K562 (cell line): ENCODE results near the gene GET3. TPM values are rescaled to one million over a fixed set of nuclear protein-coding genes. Genes with fewer than 3 reads are reported as not detected.

Source experiments
- ATAC-seq: fragments of 200-7000 bp; cut with Tn5 transposase; 3 replicates; pipeline ENCODE4 v1.9.1; 2020; ENCODE audit warnings: moderate library complexity
- BruUV-seq: library from RNA; stranded (reverse); fragments of 400-500 nt; replicated peaks from 2 replicates; lab custom pipeline; 2021; lab: Mats Ljungman, UMichigan
- CTCF ChIA-PET: fragments of 300-600 bp; formaldehyde crosslinking; extraction: SDS; loops from one replicate; lab custom pipeline; 2021; ENCODE audit warnings: low intra/inter-chr PET ratio; lab: Yijun Ruan, JAX
- POLR2A ChIA-PET: fragments of 300-600, 350-650 bp; sonication (Branson Sonifier 250); formaldehyde crosslinking; extraction: SDS; loops from one replicate; lab custom pipeline; 2021; ENCODE audit warnings: antibody characterized with exemption, inconsistent platforms; lab: Yijun Ruan, JAX
- DNase-seq, 4 experiments: peaks; one replicate each; pipeline versions ENCODE4 v3.0.0 to v3.0.0-alpha.2; 2011 to 2018; ENCODE audit warnings: low spot score in 3 of 4, mixed read lengths in 3 of 4; ENCODE audit errors: extremely low read depth in 1 of 4
- FAIRE-seq: peaks from 2 replicates; lab custom pipeline; 2011; peaks lifted over from hg19 to GRCh38; lab: Jason Lieb, UNC
- H2AFZ ChIP-seq: 2 replicates; pipeline ENCODE4 v1.6.0; 2011; ENCODE audit warnings: low read depth, low read length, control low read depth, inconsistent platforms
- H3K27ac ChIP-seq: fragments of 200-600 bp; 3 replicates; pipeline ENCODE4 v1.8.0; 2011; ENCODE audit warnings: low read depth, mild to moderate bottlenecking, control low read depth, inconsistent platforms, low read length, moderate library complexity, mixed read lengths; ENCODE audit errors: extremely low read depth
- H3K27me3 ChIP-seq, 2 experiments: fragments of 300-600 bp in 1 of 2; 2 replicates in 1 of 2; 3 replicates in 1 of 2; pipeline versions ENCODE4 v1.6.0 to v1.8.0; 2011; ENCODE audit warnings: inconsistent platforms in 2 of 2, low read length in 2 of 2, mild to moderate bottlenecking in 1 of 2, mixed read lengths in 1 of 2, moderate library complexity in 1 of 2; ENCODE audit not compliant: control insufficient read depth in 2 of 2, insufficient read depth in 2 of 2
- H3K36me3 ChIP-seq: fragments of 300-600 bp; 3 replicates; pipeline ENCODE4 v1.8.0; 2011; ENCODE audit warnings: mild to moderate bottlenecking, low read length, inconsistent platforms; ENCODE audit not compliant: control insufficient read depth, insufficient read depth
- H3K4me1 ChIP-seq, 2 experiments: fragments of 200-600 bp in 1 of 2; replicated peaks in 1 of 2; 2 replicates in 1 of 2; 3 replicates in 1 of 2; pipeline versions ENCODE4 v1.5.1 to v1.8.0; 2011; ENCODE audit warnings: inconsistent platforms in 2 of 2, low read length in 2 of 2, mild to moderate bottlenecking in 1 of 2, mixed read lengths in 1 of 2, moderate library complexity in 1 of 2; ENCODE audit not compliant: control insufficient read depth in 2 of 2, insufficient read depth in 2 of 2
- H3K4me2 ChIP-seq: 2 replicates; pipeline ENCODE4 v1.6.1; 2011; ENCODE audit warnings: low read length, control low read depth, inconsistent platforms, mixed read lengths; ENCODE audit not compliant: insufficient read depth
- H3K4me3 ChIP-seq: fragments of 200-600 bp; sonication (generic), shearing (Covaris generic); 2 replicates; pipeline ENCODE4 v1.5.1; 2016; ENCODE audit warnings: control low read depth, inconsistent platforms
- H3K79me2 ChIP-seq: fragments of 200-600 bp; 3 replicates; pipeline ENCODE4 v1.8.0; 2011; ENCODE audit warnings: low read length, inconsistent platforms; ENCODE audit not compliant: control insufficient read depth, insufficient read depth
- H3K9ac ChIP-seq, 2 experiments: 2 replicates each; pipeline versions ENCODE4 v1.6.0 to v1.6.1; 2011; ENCODE audit warnings: low read depth in 2 of 2, low read length in 2 of 2, control low read depth in 1 of 2, inconsistent platforms in 1 of 2, mild to moderate bottlenecking in 1 of 2, mixed read lengths in 1 of 2; ENCODE audit not compliant: insufficient read depth in 1 of 2
- H3K9me1 ChIP-seq: one replicate; pipeline ENCODE4 v1.6.0; 2011; ENCODE audit warnings: inconsistent platforms, mild to moderate bottlenecking, low read length, moderate library complexity; ENCODE audit not compliant: control insufficient read depth, insufficient read depth
- H3K9me3 ChIP-seq: replicated peaks from 2 replicates; pipeline ENCODE4 v1.5.1; 2011; ENCODE audit warnings: low read depth, low read length, inconsistent platforms; ENCODE audit not compliant: control insufficient read depth, insufficient read depth
- H4K20me1 ChIP-seq: replicated peaks from 2 replicates; pipeline ENCODE4 v1.6.1; 2011; ENCODE audit warnings: low read length, inconsistent platforms, mixed read lengths; ENCODE audit not compliant: control insufficient read depth, insufficient read depth
- CCNT2 ChIP-seq: IDR thresholded peaks from 2 replicates; pipeline ENCODE4 v1.6.1; 2011; ENCODE audit warnings: borderline replicate concordance, low read depth, mild to moderate bottlenecking, moderate library complexity, mixed read lengths, low read length; ENCODE audit not compliant: insufficient read length; ENCODE audit errors: extremely low read depth
- CHD2 ChIP-seq: IDR thresholded peaks from 2 replicates; pipeline ENCODE4 v1.6.1; 2011; ENCODE audit warnings: low read depth, low read length
- GABPB2 ChIP-seq: fragments of 250-450 bp; sonication (Bioruptor Pico); conservative IDR thresholded peaks from 2 replicates; pipeline ENCODE4 v1.5.1; 2021; ENCODE audit warnings: mild to moderate bottlenecking
- GTF2A2 ChIP-seq: IDR thresholded peaks from 2 replicates; pipeline ENCODE4 v1.6.1; 2016; ENCODE audit warnings: mild to moderate bottlenecking, missing genetic modification characterization, missing compliant biosample characterization
- KAT8 ChIP-seq: fragments of 450-650 bp; IDR thresholded peaks from 2 replicates; pipeline ENCODE4 v1.6.1; 2016; ENCODE audit warnings: low read depth, mild to moderate bottlenecking
- MCM7 ChIP-seq, 2 experiments: fragments of 450-650 bp; IDR thresholded peaks; 2 replicates each; pipeline ENCODE4 v1.6.1; 2016 to 2018
- MTA1 ChIP-seq: fragments of 450-650 bp; IDR thresholded peaks from 2 replicates; pipeline ENCODE4 v1.6.1; 2017; ENCODE audit warnings: borderline replicate concordance
- NFIX ChIP-seq: fragments of 250-450 bp; sonication (Bioruptor Pico); IDR thresholded peaks from 2 replicates; pipeline ENCODE4 v1.4.0; 2020; ENCODE audit warnings: low read depth, mild to moderate bottlenecking, moderate library complexity
- PHF8 ChIP-seq: fragments of 200-600 bp; sonication (generic); IDR thresholded peaks from 2 replicates; pipeline ENCODE4 v1.6.1; 2012; ENCODE audit warnings: mixed run types, mild to moderate bottlenecking, inconsistent platforms, low read length, moderate library complexity, borderline replicate concordance
- SRF ChIP-seq, 2 experiments: fragments of 250-450, 450-650 bp in 1 of 2; sonication (Bioruptor Pico) in 1 of 2; sonication (generic) in 1 of 2; formaldehyde crosslinking; IDR thresholded peaks; 2 replicates each; pipeline versions ENCODE4 v1.5.0 to v1.5.1; 2020 to 2022; ENCODE audit warnings: mild to moderate bottlenecking in 1 of 2, missing genetic modification reagents in 1 of 2
- TAF9B ChIP-seq: fragments of 450-650 bp; IDR thresholded peaks from 2 replicates; pipeline ENCODE4 v1.6.1; 2018; ENCODE audit warnings: mild to moderate bottlenecking; ENCODE audit not compliant: partially characterized antibody
- TOE1 ChIP-seq, 2 experiments: fragments of 450-650 bp in 1 of 2; sonication (generic) in 1 of 2; formaldehyde crosslinking in 1 of 2; IDR thresholded peaks; 2 replicates each; pipeline versions ENCODE4 v1.7.1 to v1.8.0; 2016 to 2022; ENCODE audit warnings: borderline replicate concordance in 2 of 2, mild to moderate bottlenecking in 2 of 2, antibody characterized with exemption in 1 of 2, inconsistent platforms in 1 of 2, low read depth in 1 of 2, missing genetic modification reagents in 1 of 2, moderate library complexity in 1 of 2
- ZBTB7A ChIP-seq: IDR thresholded peaks from 2 replicates; pipeline ENCODE4 v1.6.1; 2011; ENCODE audit warnings: low read depth, mild to moderate bottlenecking, low read length, moderate library complexity, borderline replicate concordance; ENCODE audit not compliant: control insufficient read depth
- ZNF699 ChIP-seq: fragments of 250-450 bp; sonication (Bioruptor Pico); IDR thresholded peaks from 2 replicates; pipeline ENCODE4 v1.8.0; 2021; ENCODE audit warnings: mild to moderate bottlenecking, moderate library complexity; ENCODE audit not compliant: insufficient replicate concordance
- WGBS: fragments of 100-300 bp; shearing (Covaris generic); methylation state at CpG from one replicate; pipeline ENCODE4 v1.1.6; 2016; ENCODE audit warnings: low coverage, mixed read lengths; ENCODE audit not compliant: insufficient coverage; ENCODE audit errors: missing lambda C conversion rate; 5-methylcytosine and 5-hydroxymethylcytosine counted together
- in situ Hi-C: fragments of 300-500 bp; cut with MboI; formaldehyde crosslinking; loops from 4 replicates; pipeline ENCODE4 v1.15.0; 2018; ENCODE audit warnings: inconsistent platforms, mixed read lengths
- intact Hi-C: fragments of 100-400 bp; cut with micrococcal nuclease; formaldehyde crosslinking; loops from 2 replicates; pipeline ENCODE4 v1.14.2; 2022
- polyA plus RNA-seq, 8 experiments: library from polyadenylated mRNA; depleted of rRNA in 4 of 8; stranded (reverse) in 5 of 8; unstranded in 3 of 8; fragments of >200 nt; fragmentation: Nextera tagmentation in 2 of 8; fragmentation: Illumina TruSeq in 1 of 8; extraction: Ambion mirVana in 2 of 8; extraction: Trizol in 1 of 8; gene quantifications; 2 replicates each; pipeline versions ENCODE4 v1.2.1 to v1.2.3, GENCODE V29; 2011 to 2014; ENCODE audit warnings: inconsistent platforms in 1 of 8, missing spikeins in 1 of 8
- total RNA-seq, 7 experiments: library from RNA; depleted of rRNA in 6 of 7; stranded (reverse); fragments of >200 nt in 6 of 7; fragmentation: Illumina TruSeq in 2 of 7; extraction: Trizol in 2 of 7; gene quantifications; 2 replicates each; pipeline versions ENCODE4 v1.2.1 to v1.2.3, GENCODE V29; 2011 to 2021; ENCODE audit warnings: low replicate concordance in 1 of 7
- TF ChIP-seq, protein P1 (sequence below): sonication (generic); formaldehyde crosslinking; IDR thresholded peaks from 2 replicates; pipeline ENCODE4 v1.8.0; 2022; ENCODE audit warnings: mild to moderate bottlenecking, low read depth, missing genetic modification reagents
- TF ChIP-seq, protein P2 (sequence below): fragments of 450-650 bp; IDR thresholded peaks from 2 replicates; pipeline ENCODE4 v1.6.1; 2018; ENCODE audit not compliant: partially characterized antibody

GET3 gene
- total and polyA plus RNA-seq, 9 of the 15 experiments (the other 6 are each of a cell fraction or from before 2014, with no cell fraction given) = 8.3 to 83.5 (median 51.8) TPM

DNA sequence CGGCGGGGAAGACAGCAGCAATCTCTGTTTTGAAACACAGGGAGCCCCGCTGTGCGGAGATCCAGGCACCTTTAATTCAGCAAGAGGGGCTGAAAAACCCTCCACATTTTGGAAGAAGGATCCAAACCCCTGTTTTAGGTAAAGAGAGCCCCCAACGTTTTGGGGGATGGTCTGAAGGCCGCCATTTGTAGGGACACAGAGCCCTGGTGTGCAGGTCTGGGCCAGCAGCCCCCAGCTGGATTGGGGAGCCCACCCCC, 41.5 kb downstream of the GET3 start:
- DNase-seq = no peak
- ChIA-PET POLR2A (interaction anchor here (0.6 to 4.1 kb wide), 7 partner anchors 10 to 69 kb away, joined by 3 to 44 read pairs (median 4); partner anchors contain the start of genes GET3 and JUNB), CTCF (no interaction called here)
- no peaks in the 10 kb centered on the region for H3K27me3 ChIP-seq
- peaks cover 35 to 70% of the 10 kb centered on the region in 2 experiments for H3K4me1 ChIP-seq
- peak overlapping the region; percentile 85 for H3K4me2 ChIP-seq
- peak overlapping the region; percentile 83 for H2AFZ ChIP-seq
- no peaks in the 10 kb centered on the region for H4K20me1 ChIP-seq
- peak overlapping the region; percentile 68 for H3K27ac ChIP-seq
- peak overlapping the region; percentile 37 for H3K4me3 ChIP-seq
- H3K36me3 ChIP-seq = no peaks in the 10 kb centered on the region
- TF ChIP-seq MTA1 (0 out of 2 replicates have a peak, but pooled peaks have one; percentile 7), KAT8 (peak; percentile 27; the same call in 1 of the 2 replicates), MCM7 (IDR thresholded peaks at IDR 0.05) (no peak), GTF2A2 (tag) (no peak), CCNT2 (no peak), CHD2 (0 out of 2 replicates have a peak, but pooled peaks have one; percentile 5), TAF9B (peak; percentile 48), ZBTB7A (peak; percentile 58; the same call in 1 of the 2 replicates), NFIX (CRISPR knock-in tag) (no peak), GABPB2 (CRISPR knock-in tag) (no peak), PHF8 (peak; percentile 27; the same call in 1 of the 2 replicates), ZNF699 (CRISPR knock-in tag) (no peak), TOE1 (IDR thresholded peaks at IDR 0.05; ENCODE audit: borderline replicate concordance) (peak; percentile 28; the same call in 1 of the 2 replicates), TOE1 (CRISPR knock-in tag; IDR thresholded peaks at IDR 0.05; ENCODE audit: borderline replicate concordance, low read depth) (no peak), SRF (CRISPR knock-in tag; IDR thresholded peaks at IDR 0.05) (no peak)
- TF ChIP-seq, protein P1, sequence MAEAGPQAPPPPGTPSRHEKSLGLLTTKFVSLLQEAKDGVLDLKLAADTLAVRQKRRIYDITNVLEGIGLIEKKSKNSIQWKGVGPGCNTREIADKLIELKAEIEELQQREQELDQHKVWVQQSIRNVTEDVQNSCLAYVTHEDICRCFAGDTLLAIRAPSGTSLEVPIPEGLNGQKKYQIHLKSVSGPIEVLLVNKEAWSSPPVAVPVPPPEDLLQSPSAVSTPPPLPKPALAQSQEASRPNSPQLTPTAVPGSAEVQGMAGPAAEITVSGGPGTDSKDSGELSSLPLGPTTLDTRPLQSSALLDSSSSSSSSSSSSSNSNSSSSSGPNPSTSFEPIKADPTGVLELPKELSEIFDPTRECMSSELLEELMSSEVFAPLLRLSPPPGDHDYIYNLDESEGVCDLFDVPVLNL (CRISPR knock-in tag) = no peak
- TF ChIP-seq, protein P2, sequence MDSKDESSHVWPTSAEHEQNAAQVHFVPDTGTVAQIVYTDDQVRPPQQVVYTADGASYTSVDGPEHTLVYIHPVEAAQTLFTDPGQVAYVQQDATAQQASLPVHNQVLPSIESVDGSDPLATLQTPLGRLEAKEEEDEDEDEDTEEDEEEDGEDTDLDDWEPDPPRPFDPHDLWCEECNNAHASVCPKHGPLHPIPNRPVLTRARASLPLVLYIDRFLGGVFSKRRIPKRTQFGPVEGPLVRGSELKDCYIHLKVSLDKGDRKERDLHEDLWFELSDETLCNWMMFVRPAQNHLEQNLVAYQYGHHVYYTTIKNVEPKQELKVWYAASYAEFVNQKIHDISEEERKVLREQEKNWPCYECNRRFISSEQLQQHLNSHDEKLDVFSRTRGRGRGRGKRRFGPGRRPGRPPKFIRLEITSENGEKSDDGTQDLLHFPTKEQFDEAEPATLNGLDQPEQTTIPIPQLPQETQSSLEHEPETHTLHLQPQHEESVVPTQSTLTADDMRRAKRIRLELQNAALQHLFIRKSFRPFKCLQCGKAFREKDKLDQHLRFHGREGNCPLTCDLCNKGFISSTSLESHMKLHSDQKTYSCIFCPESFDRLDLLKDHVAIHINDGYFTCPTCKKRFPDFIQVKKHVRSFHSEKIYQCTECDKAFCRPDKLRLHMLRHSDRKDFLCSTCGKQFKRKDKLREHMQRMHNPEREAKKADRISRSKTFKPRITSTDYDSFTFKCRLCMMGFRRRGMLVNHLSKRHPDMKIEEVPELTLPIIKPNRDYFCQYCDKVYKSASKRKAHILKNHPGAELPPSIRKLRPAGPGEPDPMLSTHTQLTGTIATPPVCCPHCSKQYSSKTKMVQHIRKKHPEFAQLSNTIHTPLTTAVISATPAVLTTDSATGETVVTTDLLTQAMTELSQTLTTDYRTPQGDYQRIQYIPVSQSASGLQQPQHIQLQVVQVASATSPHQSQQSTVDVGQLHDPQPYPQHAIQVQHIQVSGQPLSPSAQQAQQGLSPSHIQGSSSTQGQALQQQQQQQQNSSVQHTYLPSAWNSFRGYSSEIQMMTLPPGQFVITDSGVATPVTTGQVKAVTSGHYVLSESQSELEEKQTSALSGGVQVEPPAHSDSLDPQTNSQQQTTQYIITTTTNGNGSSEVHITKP = peak; percentile 75
- TF ChIP-seq, all 486 proteins: peak for 8
- H3K9me1 ChIP-seq = no peaks in the 10 kb centered on the region
- no peak for ATAC-seq
- BruUV-seq = TSS peak; percentile 78
- 14% methylated on average over 6 of the region's 6 CpGs for WGBS
- no peak for FAIRE-seq
- H3K9me3 ChIP-seq = no peaks in the 10 kb centered on the region
- in situ Hi-C loops = no loop called here
- intact Hi-C loops = loop anchor here (5.0 kb wide), 1 partner anchor 63 kb away; no protein-coding TSS in a partner anchor
- peak overlapping the region; percentile 59 to 89 for H3K9ac ChIP-seq
- H3K79me2 ChIP-seq = peaks cover 6% of the 10 kb centered on the region; the same call in 1 of the 3 replicates
